CD4-positive, alpha-beta T cell treated with Interleukin-17A for 4 hours (primary cell): ENCODE data around the gene KRTAP5-5.
"Not testable (repeated sequence)": the region's sequence is repeated elsewhere in the genome, so short reads cannot be mapped to it uniquely, and the experiment has no call there.

ENCODE experiments used
- DNase-seq: peaks from one replicate; pipeline ENCODE4 v3.0.0-alpha.2; 2020; ENCODE audit warnings: mixed read lengths

Gene KRTAP5-5

GRCh38 chr11:1660111-1660867 is 30.7 kb downstream of the KRTAP5-5 start:
- no peak for DNase-seq

DNA sequence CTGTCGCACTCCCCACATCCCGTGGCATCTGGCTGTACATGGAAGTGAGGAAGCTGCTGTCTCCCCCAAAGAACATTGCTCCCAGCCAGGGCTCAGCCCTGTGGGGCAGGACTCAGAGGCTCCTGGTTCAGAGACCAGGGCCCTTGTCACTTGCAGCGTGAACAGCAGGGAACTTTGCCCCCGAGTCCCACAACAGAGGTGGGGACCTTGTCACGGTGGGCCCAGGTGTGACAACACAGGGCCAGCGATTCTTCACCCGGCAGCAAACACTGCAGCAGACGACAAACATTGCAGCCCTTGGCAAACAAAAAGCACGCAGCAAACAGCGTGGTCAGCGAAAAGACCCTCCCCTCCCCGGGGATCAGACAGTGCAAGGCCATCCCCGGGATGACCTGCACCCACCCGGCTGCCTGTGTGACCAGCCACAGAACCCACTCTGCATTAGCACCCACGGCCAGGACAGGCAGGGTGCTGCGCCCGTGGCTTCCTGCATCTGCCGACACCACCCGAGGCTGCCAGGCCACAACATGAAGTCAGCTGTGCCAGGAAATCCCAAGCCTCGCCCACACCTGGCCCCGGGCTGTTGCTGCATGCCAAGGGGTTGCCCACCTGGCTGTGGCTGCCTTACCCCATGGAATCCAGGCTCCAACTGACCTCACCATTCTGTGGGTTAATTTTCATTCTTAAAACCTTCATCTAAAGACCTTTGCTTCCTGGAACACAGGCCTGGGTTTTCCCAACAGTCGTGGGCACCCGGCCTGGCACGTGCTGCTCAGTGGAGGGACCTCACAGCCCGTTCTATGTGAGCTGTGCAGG is 32.1 kb downstream of the KRTAP5-5 start:
- not testable (repeated sequence) for DNase-seq

DNA sequence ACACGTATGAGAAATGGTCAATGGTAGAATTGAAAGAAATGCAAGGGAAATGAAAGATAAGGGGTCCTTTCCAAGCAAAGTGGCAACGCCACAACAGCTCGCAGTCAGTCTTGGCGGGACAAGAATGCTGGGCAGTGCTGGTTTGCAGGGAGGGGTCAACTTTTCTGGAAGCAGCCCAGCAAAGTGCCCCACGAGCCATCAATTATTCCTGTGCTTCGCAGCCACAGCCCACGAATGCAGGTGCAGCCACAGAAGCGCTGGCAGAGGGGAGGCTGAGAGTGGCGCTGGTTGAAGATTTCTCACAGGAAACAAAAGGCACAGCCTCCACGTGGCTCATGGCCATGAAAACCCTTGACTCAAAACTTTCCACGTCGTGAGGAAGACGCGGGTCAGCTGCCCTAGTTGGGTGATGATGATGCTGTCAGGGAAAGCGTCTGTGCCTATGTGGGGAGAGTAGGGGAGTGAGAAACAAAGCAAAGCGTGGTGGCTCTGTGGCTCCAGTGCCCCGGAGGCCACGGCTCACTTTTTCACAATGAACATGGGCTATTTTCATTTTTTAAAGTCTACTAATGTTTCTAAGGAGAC is 33.2 kb downstream of the KRTAP5-5 start:
- not testable (repeated sequence) for DNase-seq

DNA sequence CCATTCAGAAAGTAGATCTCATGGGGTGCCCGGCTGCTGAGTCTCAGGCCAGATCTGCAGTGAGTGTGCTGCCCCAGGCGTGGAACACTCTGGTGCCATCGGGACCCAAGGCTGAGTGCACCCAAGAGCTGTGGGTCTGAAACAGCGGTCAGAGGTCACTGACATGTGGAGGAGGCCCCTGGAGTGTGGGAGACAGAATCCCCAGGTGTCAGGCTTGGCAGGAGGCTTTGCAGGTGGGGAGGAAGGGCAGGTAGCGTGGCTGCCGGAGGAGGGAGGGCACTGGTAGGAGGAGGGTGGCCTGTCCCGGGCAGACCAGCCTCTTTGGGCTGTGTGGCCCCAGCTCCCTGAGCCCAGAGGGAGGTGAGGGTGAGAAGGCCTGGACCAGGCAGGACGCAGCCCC is 35.7 kb downstream of the KRTAP5-5 start:
- DNase-seq = no peak

DNA sequence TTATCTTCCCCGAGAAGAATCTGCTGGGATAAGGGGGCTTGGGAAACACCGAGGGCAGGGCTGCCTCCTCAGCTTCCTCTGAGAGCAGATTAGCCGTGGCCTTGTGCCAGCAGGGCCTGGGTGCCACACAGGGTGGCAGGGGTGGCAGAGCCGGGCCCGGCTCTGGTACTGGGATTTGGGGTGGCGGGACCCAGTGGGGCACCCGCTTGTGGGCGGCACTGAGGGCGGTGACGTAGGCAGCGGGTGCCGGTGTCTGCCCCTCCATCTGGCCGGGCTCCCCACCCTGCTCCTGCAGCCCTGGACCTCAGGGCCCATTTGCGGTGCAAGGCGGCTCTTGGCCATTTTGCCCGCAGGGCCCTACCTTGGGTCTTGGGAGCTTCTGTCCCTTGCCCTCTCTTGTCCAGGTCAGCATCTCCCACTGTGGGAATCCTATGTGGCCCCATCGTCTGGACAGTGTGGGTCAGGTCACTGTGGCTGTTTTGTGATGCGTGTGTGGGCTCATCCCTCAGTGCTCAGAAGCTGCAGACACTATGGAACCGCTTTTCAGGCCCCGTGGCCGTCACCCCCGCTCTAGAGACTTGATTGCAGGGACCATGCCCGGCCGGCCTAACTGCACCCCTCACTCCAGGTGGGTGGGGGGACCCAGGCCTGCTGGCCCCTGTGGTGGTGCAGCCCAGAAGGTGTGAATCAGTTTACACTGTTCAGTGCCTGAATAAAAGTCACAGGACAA is 37.7 kb downstream of the KRTAP5-5 start:
- DNase-seq = no peak

GRCh38 chr11:1667906-1668305 is 38.3 kb downstream of the KRTAP5-5 start:
- DNase-seq = no peak

GRCh38 chr11:1668911-1669473 is 39.4 kb downstream of the KRTAP5-5 start:
- no peak for DNase-seq

DNA sequence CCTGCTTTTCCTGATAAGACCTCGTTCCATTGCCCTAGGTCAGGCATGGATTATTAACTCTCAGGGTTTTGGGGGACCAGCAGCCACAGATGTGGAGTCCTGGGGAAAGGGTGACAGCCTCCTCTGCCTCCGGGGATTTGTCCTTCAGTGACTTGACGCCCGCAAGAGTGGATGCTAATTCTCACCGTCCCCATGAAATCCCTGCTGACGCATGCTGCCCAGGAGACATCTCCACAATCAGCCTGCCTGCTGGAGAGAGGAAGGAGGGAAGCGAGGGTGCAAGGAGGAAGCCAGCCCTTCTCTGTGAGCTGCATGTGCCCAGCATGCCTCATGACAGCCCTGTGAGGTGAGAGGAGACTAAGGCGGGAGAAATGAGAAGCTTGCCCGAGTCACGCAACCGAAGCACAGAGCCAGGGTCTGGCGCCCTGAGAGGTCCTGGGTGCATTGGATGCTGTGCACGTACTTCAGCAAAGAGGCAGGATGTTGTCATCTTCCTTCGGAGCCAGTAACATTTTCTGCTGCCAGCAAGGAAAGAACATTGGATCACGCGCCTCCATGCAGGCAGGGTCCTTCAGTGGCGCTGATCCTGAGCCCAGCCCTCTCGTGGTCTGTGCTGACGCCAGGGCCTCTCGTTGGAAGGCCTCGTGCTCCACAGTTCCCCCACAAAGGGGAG is 40.1 kb downstream of the KRTAP5-5 start:
- no peak for DNase-seq

- not testable (repeated sequence) for DNase-seq
Measured at GRCh38 chr11:1670457-1670856, 40.9 kb downstream of the KRTAP5-5 start.

DNA sequence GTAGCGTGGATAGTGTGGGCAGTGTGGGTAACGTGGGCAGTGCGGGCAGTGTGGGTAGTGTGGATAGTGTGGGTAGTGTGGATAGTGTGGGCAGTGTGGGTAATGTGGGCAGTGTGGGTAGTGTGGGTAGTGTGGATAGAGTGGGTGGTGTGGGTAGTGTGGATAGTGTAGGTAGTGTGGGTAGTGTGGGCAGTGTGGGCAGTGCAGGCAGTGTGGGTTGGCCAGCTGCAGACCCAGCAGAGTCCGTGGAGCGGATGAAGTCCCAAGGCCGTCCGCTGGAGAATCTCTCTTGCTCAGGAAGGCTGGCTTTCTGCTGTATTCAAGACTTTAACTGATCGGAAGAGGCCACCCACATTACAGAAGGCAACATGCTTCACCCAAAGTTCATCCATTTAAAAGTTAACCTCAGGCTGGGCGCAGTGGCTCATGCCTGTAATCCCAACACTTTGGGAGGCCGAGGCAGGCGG is 41.4 kb downstream of the KRTAP5-5 start:
- no peak for DNase-seq

- DNase-seq = no peak
Measured at GRCh38 chr11:1671658-1672057, 42.1 kb downstream of the KRTAP5-5 start.

DNA sequence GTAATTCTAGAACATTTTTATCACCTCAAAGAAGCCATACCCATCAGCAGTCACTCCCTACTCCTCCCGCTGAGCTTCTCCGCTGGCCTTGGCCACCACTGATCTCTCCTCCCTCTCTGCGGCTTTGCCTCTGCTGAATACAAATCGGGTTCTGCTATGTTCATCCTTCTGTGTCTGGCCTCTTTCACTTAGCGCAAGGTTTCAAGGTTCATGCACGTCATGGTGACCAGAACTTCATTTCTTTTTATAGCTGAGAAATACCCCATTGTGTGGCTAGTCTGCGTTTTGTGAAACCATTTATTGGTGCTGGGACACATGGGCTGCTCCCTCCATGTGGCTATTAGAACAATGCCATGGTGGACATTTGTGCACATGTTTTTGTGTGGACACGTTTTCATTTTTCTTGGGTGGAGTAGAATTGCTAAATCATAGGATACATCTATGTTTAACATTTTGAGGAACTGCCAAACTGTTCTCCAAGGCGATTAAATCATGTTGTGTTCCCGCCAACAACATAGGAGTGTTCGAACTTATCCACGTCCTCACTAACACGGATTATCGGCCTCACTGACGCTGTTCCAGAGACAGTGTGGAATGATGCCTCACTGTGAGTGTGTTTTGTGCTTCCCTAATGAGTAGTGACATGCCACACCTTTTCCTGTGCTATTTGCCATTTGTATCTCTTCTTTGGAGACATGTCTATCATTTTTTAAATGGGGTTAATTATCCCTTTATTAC is 43.2 kb downstream of the KRTAP5-5 start:
- no peak for DNase-seq

DNA sequence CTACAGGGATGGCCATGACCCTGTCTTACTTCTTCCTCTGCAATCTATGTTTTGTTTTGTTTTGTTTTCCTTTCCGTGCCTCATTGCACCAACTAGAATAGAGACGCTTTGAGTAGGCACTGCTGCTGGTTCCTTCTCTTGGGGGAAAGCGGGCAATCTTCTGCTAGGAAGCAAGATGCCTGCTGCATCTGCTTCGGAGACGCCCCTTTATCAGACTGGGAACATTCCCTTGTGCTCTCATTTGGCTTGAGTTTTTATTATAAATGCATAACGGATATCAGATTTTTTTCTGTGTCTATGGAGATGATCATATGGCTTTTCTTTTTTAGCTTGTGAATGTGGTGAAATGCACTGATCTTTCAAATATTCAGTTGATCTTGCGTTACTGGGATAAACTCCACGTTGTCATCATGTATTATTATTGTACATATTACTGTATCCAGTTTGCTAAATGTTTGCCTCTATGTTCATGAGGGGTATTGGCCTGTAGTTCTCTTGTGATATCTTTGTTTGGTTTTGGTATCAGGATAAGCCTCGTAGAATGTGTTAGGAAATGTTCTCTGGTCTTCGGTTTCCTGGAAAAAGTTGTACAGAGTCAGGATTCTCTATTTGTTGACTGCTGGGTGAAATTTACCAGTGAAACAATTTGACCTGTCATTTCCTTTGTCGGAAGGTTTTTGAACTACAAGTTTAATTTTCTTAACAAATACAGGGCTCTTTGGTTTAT is 44.0 kb downstream of the KRTAP5-5 start:
- no peak for DNase-seq

- DNase-seq = no peak
Measured at GRCh38 chr11:1674173-1675131, 44.9 kb downstream of the KRTAP5-5 start.

DNA sequence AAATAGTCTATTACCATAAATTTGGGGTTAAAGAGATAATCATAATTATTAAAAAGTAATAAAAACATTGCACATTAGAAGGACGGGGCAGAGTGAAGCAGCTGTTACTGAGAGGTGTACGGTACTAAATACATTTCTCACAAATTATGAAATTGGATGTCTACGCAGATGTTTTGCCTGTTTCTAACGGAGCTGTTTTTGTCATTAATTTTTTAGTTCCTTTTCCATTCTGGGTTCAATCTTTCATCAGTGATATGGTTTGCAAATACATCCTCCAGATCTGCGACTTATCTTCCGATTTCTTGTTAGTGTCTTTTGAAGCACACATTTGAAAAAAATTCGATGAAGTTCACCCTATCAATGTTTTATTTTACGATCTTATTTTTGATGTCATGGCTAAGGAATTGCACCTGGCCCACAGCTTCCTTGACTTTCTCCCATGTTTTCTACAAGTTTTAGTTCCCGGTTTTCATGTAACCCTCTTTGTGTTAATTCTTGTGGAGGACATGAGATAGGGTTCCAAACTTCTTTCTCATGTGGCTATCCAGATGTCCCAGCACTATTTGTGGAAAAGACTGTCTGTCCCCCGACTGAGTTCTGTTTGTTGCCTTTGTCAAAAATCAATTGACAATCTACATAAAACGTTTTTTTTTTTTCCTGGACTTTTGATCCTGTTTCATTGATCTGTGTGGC is 46.1 kb downstream of the KRTAP5-5 start:
- no peak for DNase-seq

DNA sequence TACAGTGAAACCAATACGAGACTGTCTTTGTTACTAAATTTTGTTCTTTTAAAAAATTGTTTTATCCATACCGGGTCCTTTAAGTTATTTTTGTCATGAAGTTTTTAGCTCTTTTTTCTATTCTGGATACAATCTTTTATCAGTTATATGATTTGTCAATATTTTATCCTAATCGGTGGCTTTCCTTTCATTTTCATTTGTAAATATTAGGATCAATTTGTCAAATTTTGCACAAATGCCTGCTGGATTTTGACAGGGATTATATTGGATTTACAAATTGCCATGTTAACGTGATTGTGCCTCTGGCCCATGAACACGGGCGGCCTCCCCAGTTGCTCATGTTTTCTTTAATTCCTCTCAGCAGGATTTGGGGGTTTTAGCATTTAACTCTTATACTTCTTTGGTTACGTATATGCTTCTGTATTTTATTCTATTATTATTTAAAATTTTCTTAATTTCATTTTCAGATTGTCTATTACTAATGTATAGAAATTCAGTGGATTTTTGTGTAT is 46.7 kb downstream of the KRTAP5-5 start:
- DNase-seq = no peak

GRCh38 chr11:1679881-1680280 is 50.3 kb downstream of the KRTAP5-5 start:
- no peak for DNase-seq
